HepG2 (cell line): ENCODE data around the gene SENP5. TPM values are rescaled to one million over a fixed set of nuclear protein-coding genes. Genes with fewer than 3 reads are reported as not detected.
A peak's percentile ranks its signal among the peaks of the same experiment; 100 is the strongest.

Experiments used
- EHMT2 ChIP-seq: fragments of 200-600 bp; sonication (generic); IDR thresholded peaks from 2 replicates; pipeline ENCODE4 v1.7.0; 2017; ENCODE audit warnings: antibody characterized with exemption, low read depth, low read length, borderline replicate concordance
- EZH2 ChIP-seq: conservative IDR thresholded peaks from 2 replicates; pipeline ENCODE4 v1.6.1; 2012; ENCODE audit warnings: mild to moderate bottlenecking, low read depth, low read length, moderate library complexity
- FOXC1 ChIP-seq: sonication (generic); formaldehyde crosslinking; IDR thresholded peaks from 2 replicates; pipeline ENCODE4 v1.8.0; 2022; ENCODE audit warnings: mild to moderate bottlenecking, missing genetic modification reagents, borderline replicate concordance
- IKZF4 ChIP-seq: sonication (generic); formaldehyde crosslinking; IDR thresholded peaks from 2 replicates; pipeline ENCODE4 v1.5.1; 2020; ENCODE audit warnings: borderline replicate concordance, mild to moderate bottlenecking, low read depth, missing genetic modification reagents; ENCODE audit errors: not compliant biosample characterization
- KDM3A ChIP-seq: IDR thresholded peaks from 2 replicates; pipeline ENCODE4 v1.6.1; 2018; ENCODE audit warnings: low read depth, missing compliant biosample characterization
- PAX8 ChIP-seq: sonication (generic); formaldehyde crosslinking; IDR thresholded peaks from 2 replicates; pipeline ENCODE4 v1.8.0; 2022; ENCODE audit warnings: mild to moderate bottlenecking, missing genetic modification reagents, borderline replicate concordance
- RFX5 ChIP-seq: IDR thresholded peaks from 2 replicates; pipeline ENCODE4 v1.6.1; 2011; ENCODE audit warnings: low read depth, low read length, improper control_type of control experiment
- SAFB2 ChIP-seq: sonication (generic); formaldehyde crosslinking; IDR thresholded peaks from 2 replicates; pipeline ENCODE4 v1.5.1; 2020; ENCODE audit warnings: missing genetic modification reagents, low read depth, mild to moderate bottlenecking, borderline replicate concordance
- SP4 ChIP-seq: sonication (generic); formaldehyde crosslinking; IDR thresholded peaks from 2 replicates; pipeline ENCODE4 v1.8.1; 2023; ENCODE audit warnings: mild to moderate bottlenecking, missing genetic modification reagents
- TBL1XR1 ChIP-seq: fragments of 150-350 bp; IDR thresholded peaks from 2 replicates; pipeline ENCODE4 v1.6.1; 2014; ENCODE audit warnings: borderline replicate concordance, low read length; ENCODE audit not compliant: partially characterized antibody
- U2AF2 ChIP-seq: fragments of 200-400 bp; formaldehyde crosslinking; IDR thresholded peaks from 2 replicates; pipeline ENCODE4 v1.6.1; 2017; ENCODE audit warnings: low read depth, mild to moderate bottlenecking, low read length
- ZBTB40 ChIP-seq, 2 experiments: fragments of 450-650 bp in 1 of 2; sonication (generic) in 1 of 2; formaldehyde crosslinking in 1 of 2; IDR thresholded peaks; 2 replicates each; pipeline versions ENCODE4 v1.6.1 to v1.8.0; 2016 to 2022; ENCODE audit warnings: antibody characterized with exemption in 1 of 2, mild to moderate bottlenecking in 1 of 2, missing genetic modification reagents in 1 of 2
- ZNF460 ChIP-seq: sonication (generic); formaldehyde crosslinking; IDR thresholded peaks from 2 replicates; pipeline ENCODE4 v1.5.1; 2020; ENCODE audit warnings: missing genetic modification reagents, mild to moderate bottlenecking, borderline replicate concordance
- polyA plus RNA-seq, 8 experiments: library from polyadenylated mRNA; depleted of rRNA in 3 of 8; stranded (reverse) in 7 of 8; unstranded in 1 of 8; fragments of >200 nt; fragmentation: Illumina TruSeq in 4 of 8; extraction: Trizol in 4 of 8; gene quantifications; 2 replicates each; pipeline versions ENCODE4 v1.2.1 to v1.2.3, GENCODE V29; 2011 to 2016; ENCODE audit warnings: low read depth in 4 of 8, missing spikeins in 1 of 8, mixed read lengths in 1 of 8; ENCODE audit not compliant: insufficient read depth in 1 of 8
- total RNA-seq, 5 experiments: library from RNA; depleted of rRNA; stranded (reverse); fragments of >200 nt; fragmentation: Illumina TruSeq; extraction: Trizol; gene quantifications; 2 replicates each; pipeline ENCODE4 v1.2.3, GENCODE V29; 2016; ENCODE audit warnings: low read depth in 1 of 5
- TF ChIP-seq, protein P1 (sequence below): sonication (generic); formaldehyde crosslinking; IDR thresholded peaks from 2 replicates; pipeline ENCODE4 v1.4.0; 2020; ENCODE audit warnings: missing genetic modification reagents

The SENP5 gene
- total and polyA plus RNA-seq, 2 of the 13 experiments (the other 11 are each of a cell fraction or from before 2014, with no cell fraction given): 17.6 to 30.9 TPM

- TF ChIP-seq ZBTB40 (IDR thresholded peaks at IDR 0.05) (peak; percentile 66), ZBTB40 (CRISPR knock-in tag; IDR thresholded peaks at IDR 0.05) (no peak; the same call in 1 of the 2 replicates), FOXC1 (CRISPR knock-in tag) (peak; percentile 97), SAFB2 (CRISPR knock-in tag) (peak; percentile 87; the same call in 1 of the 2 replicates), TBL1XR1 (no peak), SP4 (CRISPR knock-in tag) (peak; percentile 77; the same call in 1 of the 2 replicates), U2AF2 (no peak), EHMT2 (no peak), IKZF4 (CRISPR knock-in tag) (no peak), EZH2 (no peak), ZNF460 (CRISPR knock-in tag) (no peak; the same call in 1 of the 2 replicates), KDM3A (CRISPR knock-in tag) (peak; percentile 86; the same call in 1 of the 2 replicates), PAX8 (CRISPR knock-in tag) (no peak), RFX5 (peak; percentile 37; the same call in 1 of the 2 replicates)
- TF ChIP-seq, protein P1, sequence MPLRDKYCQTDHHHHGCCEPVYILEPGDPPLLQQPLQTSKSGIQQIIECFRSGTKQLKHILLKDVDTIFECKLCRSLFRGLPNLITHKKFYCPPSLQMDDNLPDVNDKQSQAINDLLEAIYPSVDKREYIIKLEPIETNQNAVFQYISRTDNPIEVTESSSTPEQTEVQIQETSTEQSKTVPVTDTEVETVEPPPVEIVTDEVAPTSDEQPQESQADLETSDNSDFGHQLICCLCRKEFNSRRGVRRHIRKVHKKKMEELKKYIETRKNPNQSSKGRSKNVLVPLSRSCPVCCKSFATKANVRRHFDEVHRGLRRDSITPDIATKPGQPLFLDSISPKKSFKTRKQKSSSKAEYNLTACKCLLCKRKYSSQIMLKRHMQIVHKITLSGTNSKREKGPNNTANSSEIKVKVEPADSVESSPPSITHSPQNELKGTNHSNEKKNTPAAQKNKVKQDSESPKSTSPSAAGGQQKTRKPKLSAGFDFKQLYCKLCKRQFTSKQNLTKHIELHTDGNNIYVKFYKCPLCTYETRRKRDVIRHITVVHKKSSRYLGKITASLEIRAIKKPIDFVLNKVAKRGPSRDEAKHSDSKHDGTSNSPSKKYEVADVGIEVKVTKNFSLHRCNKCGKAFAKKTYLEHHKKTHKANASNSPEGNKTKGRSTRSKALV (CRISPR knock-in tag): peak; percentile 33; the same call in 1 of the 2 replicates
Measured at GRCh38 chr3:196942226-196942914, 74.7 kb downstream of the SENP5 start, which contains the start of gene NCBP2 (continued).
